Hematopoietic multipotent progenitor cell treated with erythropoietin and hydrocortisone succinate and interleukin-3 and kit ligand, for 15 days (in vitro differentiated cells): Measurements from ENCODE around the gene CD4.

Source experiments
- DNase-seq: peaks from one replicate; pipeline ENCODE4 v3.0.0-alpha.2; 2015; ENCODE audit warnings: low spot score

The CD4 gene

GRCh38 chr12:6828781-6829535 is 39.6 kb downstream of the CD4 start:
- DNase-seq: no peak

DNA sequence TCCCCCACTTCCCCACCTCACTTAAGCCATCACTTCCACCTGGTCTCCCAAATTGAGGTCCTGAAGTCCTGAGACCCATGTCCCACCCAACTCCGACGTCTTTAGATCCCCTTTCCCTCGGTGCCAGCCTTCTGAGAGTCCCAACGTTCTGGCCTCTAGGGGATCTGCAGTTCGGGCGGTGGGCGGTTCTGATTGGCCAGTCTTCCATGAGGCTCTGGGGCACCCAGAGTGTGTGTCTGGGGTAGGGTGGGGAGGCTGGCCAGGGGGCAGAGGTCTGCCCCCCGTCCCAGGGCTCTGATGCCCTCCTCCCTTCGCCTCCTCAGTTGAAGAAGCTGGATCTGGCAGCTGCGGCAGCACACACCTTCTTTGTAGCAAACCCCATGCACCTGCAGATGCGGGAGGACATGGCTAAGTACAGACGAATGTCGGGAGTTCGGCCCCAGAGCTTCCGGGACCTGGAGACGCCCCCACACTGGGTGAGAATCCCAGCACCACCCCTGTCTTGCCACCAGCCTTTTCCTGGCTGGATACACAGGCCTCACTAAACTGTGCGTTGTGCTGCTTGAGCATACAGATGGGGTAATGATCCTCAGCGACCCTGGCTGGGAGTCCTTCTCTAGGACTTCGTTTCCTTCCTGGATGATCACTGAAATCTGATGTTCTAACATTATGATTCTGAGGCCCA is 40.4 kb downstream of the CD4 start:
- no peak for DNase-seq

GRCh38 chr12:6830286-6830890 is 41.1 kb downstream of the CD4 start:
- DNase-seq: no peak

- no peak for DNase-seq
Measured at GRCh38 chr12:6830999-6831398, 41.7 kb downstream of the CD4 start.

- DNase-seq: no peak
Measured at GRCh38 chr12:6831450-6831995, 42.2 kb downstream of the CD4 start.

- DNase-seq: no peak
Measured at GRCh38 chr12:6832125-6832524, 42.8 kb downstream of the CD4 start.

DNA sequence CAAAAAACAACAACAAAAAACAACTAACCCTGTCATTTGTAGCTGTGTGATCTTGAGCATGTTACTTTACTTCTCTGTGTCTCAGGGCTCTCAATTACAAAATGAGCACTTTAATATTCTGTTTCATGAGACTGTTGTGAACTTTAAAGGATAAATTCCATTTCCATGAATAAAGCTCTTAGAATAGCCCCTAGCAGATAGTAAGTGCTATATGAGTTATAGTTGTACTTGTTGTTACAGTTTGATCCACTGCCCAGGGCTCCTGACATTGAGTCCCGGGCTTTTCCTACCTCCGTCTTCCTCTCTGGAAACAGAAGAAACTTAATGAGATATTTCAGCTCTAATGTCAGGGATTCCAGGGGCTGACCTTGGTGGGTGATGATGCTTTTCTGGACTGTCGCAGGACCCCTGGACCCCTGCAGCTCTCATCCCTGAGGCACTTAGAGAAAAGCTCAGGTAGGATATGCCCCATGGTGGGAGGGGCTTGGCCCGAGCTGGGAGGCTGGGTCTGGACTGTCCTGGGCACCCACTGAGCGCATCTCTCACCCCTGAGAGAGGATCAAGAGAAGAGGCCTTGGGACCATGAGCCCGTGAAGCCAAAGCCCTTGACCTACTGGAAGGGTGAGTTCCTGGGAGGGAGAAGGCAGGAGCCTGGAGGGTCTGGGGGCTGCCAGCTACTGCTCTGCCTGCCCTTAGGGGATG is 44.0 kb downstream of the CD4 start:
- no peak for DNase-seq

GRCh38 chr12:6834254-6834653 is 44.9 kb downstream of the CD4 start:
- no peak for DNase-seq

DNA sequence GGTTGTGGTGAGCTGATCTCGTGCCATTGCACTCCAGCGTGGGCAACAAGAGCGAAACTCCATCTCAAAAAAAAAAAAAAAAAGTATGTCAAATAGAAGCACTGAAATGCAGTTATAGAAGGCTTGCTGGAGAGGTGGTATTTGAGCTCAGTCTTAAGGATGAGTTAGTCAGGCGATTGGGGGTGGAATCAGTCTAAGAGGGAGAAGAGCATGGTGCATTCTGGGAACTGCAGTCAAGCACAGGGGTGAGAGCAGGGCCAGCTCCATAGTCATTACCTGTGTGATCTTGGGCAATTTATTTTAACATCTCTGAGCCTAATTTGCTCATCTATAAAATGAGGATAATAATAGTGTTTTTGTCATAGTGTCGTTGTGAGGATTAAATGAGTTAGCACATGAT is 45.5 kb downstream of the CD4 start:
- no peak for DNase-seq

GRCh38 chr12:6836851-6837250 is 47.5 kb downstream of the CD4 start:
- DNase-seq: no peak

GRCh38 chr12:6837370-6838060 is 48.2 kb downstream of the CD4 start:
- DNase-seq: no peak

- no peak for DNase-seq
Measured at GRCh38 chr12:6838854-6839253, 49.5 kb downstream of the CD4 start.

- DNase-seq: no peak
Measured at GRCh38 chr12:6839482-6840201, 50.3 kb downstream of the CD4 start.

DNA sequence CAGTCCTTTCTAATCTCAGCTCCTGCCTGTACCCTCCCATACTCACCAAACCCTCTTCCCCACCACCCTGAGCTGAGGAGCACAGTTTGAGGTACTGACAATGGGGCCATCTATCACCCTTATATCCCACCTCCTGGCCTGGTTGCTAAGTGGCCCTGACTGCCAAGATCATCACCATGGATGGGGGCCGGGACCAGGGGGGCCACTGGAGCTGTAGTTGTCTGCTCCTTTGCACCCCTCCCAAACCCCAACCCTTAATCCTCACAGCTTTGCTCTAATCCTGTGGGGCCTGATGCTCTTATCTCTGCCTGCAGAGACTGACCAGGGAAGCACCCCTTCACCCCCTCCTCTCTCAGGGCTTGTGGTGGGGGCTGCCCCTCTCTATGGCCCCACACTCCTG is 51.0 kb downstream of the CD4 start:
- DNase-seq: no peak

DNA sequence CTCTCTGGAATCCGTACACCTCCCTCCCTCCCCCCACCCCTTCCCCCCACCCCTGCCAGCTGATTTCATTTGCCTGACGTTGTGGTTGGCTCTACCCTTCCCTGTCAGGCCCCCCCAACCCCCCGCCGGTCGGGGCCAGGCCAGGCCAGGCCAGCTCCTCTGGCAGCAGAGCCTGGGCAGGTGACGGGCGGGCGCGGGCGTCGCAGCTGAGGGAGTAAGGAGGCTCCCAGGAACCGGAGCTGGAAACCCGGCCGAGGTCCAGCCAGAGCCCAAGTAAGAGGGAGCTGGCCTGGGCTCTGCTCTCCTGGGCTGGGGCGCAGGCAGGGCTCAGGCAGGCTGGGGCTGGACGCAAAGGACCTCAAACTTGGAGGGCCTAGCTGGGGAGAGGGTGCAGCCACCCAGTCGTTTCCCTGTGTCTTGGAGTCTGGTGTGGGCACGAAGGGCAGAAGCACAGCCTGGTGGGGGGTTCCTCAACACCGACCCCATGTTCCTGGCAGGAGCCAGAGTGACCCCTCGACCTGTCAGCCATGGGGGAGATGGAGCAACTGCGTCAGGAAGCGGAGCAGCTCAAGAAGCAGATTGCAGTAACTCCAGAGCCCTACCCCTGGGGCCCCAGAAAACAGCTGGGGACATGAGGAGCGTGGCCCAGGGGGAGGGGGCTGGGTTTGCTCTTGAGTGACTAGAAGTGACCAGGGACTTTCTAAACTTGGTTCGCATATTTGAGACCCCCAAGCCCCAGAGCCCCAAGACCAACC is 51.6 kb downstream of the CD4 start, which contains the start of gene GNB3:
Gene GNB3 (plus strand): TSS at position 165 of the 755 bp plus-strand sequence. CDS start 363 bp downstream, at position 528.
- no peak for DNase-seq

DNA sequence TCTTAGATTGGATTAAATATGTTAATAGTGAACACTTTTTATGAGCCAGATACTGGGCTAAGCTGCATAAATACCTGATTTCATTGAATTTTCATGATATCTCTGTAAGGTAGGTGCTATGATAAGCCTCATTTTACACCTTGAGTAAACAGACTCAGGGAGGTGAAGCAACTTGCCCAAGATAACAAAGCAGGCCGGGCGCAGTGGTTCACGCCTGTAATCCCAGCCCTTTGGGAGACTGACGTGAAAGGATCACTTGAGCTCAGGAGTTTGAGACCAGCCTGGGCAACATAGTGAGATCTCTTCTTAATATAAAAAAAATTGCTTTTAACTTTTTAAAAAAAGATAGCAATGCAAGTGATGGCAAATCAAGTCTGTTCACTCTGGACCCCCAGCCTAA is 52.7 kb downstream of the CD4 start:
- DNase-seq: no peak

DNA sequence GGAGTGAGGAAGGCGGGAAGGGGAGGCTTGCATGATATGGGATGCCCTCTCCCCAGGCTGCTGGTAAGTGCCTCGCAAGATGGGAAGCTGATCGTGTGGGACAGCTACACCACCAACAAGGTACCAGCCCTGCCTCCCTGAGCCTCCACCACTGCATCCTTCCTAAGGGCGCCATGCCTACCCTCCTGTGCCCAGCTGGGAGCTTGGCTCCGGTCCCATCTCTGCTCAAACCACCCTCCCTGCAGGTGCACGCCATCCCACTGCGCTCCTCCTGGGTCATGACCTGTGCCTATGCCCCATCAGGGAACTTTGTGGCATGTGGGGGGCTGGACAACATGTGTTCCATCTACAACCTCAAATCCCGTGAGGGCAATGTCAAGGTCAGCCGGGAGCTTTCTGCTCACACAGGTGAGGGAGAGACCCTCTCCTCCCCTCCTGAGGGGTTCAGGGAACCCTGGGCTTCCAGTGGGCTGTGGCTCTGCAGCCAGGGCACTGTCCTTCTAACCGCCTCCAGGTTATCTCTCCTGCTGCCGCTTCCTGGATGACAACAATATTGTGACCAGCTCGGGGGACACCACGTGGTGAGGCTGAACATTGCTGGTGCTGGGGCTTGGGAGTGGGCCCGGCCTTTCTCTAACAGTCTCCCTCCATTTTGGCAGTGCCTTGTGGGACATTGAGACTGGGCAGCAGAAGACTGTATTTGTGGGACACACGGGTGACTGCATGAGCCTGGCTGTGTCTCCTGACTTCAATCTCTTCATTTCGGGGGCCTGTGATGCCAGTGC is 54.0 kb downstream of the CD4 start:
- DNase-seq: no peak

DNA sequence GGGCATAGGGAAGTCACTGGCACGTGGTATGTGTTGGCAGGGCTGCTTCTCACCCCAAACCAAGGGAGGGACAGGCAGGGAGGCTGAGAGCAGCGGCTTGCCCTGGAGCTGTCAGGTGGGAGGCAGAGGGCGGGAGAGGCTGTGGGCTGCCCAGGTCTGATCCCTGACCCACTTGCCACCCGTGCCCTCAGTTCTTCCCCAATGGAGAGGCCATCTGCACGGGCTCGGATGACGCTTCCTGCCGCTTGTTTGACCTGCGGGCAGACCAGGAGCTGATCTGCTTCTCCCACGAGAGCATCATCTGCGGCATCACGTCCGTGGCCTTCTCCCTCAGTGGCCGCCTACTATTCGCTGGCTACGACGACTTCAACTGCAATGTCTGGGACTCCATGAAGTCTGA is 56.1 kb downstream of the CD4 start:
- no peak for DNase-seq

DNA sequence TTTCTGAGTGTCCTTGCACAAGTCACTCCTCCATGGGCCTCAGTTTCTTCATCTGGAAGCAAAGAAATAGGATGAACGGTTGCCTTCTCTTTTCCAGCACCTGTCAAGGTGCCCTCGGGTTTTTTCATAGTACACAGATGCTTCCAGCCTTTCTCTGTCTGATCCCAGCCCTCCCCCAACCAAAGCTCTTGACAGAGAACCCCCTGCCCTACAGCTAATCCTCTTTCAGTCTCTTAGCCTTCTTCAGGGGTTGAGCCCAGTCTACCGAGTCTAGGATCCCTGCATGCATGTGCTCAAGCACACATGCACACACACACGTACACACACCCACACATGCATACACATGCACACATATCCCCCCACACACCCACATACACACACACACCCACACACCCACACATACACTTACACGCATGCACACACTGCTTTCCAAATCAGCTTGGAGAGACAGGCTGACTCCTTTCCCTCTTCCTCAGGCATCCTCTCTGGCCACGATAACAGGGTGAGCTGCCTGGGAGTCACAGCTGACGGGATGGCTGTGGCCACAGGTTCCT is 57.1 kb downstream of the CD4 start:
- no peak for DNase-seq
